HG03521 (cell line): ENCODE data around the gene RTP4.
"Not testable (repeated sequence)": the region's sequence is repeated elsewhere in the genome, so short reads cannot be mapped to it uniquely, and the experiment has no call there.

Experiments
- ATAC-seq: cut with Tn5 transposase; IDR thresholded peaks from one replicate; pipeline ENCODE4 v1.9.1; 2021; ENCODE audit warnings: mild to moderate bottlenecking, moderate library complexity; ENCODE audit not compliant: unreplicated experiment

The RTP4 gene

GRCh38 chr3:187367561-187368103 is 553 bp upstream of the RTP4 start:
- no peak for ATAC-seq

GRCh38 chr3:187369089-187369447 is 883 bp downstream of the RTP4 start:
- ATAC-seq: no peak

GRCh38 chr3:187370051-187370450 is 1.9 kb downstream of the RTP4 start:
- ATAC-seq: no peak

GRCh38 chr3:187375581-187375980 is 7.4 kb downstream of the RTP4 start:
- ATAC-seq: no peak

GRCh38 chr3:187377842-187378241 is 9.7 kb downstream of the RTP4 start:
- no peak for ATAC-seq

- ATAC-seq: no peak
Observed at GRCh38 chr3:187382609-187383151, 14.5 kb downstream of the RTP4 start.

GRCh38 chr3:187383246-187383645 is 15.1 kb downstream of the RTP4 start:
- ATAC-seq: no peak

GRCh38 chr3:187385296-187385695 is 17.1 kb downstream of the RTP4 start:
- no peak for ATAC-seq

- ATAC-seq: no peak
Observed at GRCh38 chr3:187396661-187397060, 28.5 kb downstream of the RTP4 start.

GRCh38 chr3:187398955-187399354 is 30.8 kb downstream of the RTP4 start:
- ATAC-seq: no peak

GRCh38 chr3:187400756-187401155 is 32.6 kb downstream of the RTP4 start:
- ATAC-seq: no peak

- ATAC-seq: no peak
Observed at GRCh38 chr3:187401856-187402255, 33.7 kb downstream of the RTP4 start.

GRCh38 chr3:187403768-187404288 is 35.6 kb downstream of the RTP4 start:
- ATAC-seq: no peak

- no peak for ATAC-seq
Observed at GRCh38 chr3:187406927-187407326, 38.7 kb downstream of the RTP4 start.

- not testable (repeated sequence) for ATAC-seq
Observed at GRCh38 chr3:187411991-187412781, 44.0 kb downstream of the RTP4 start.
